Dendritic cell treated with granulocyte-macrophage colony-stimulating factor and Interleukin-4, amounts not matched to agents 40 ng/mL and 50 ng/mL, for 4 days (primary cell): ENCODE measurements around the gene CLEC16A.
A peak's percentile ranks its signal among the peaks of the same experiment; 100 is the strongest.

ENCODE experiments used
- H3K27ac Mint-ChIP-seq: one replicate; pipeline ENCODE4 v1.8.0; 2022; ENCODE audit warnings: mild to moderate bottlenecking, mixed read lengths
- H3K27me3 Mint-ChIP-seq: one replicate; pipeline ENCODE4 v1.8.0; 2022; ENCODE audit warnings: mild to moderate bottlenecking, mixed read lengths
- H3K36me3 Mint-ChIP-seq: one replicate; pipeline ENCODE4 v1.8.0; 2022; ENCODE audit warnings: low read depth, mixed read lengths
- H3K4me1 Mint-ChIP-seq: one replicate; pipeline ENCODE4 v1.8.0; 2022; ENCODE audit warnings: low read depth, mixed read lengths
- H3K4me3 Mint-ChIP-seq: one replicate; pipeline ENCODE4 v1.8.0; 2022; ENCODE audit warnings: mild to moderate bottlenecking, moderate library complexity, mixed read lengths
- H3K9me3 Mint-ChIP-seq: one replicate; pipeline ENCODE4 v1.8.0; 2022; ENCODE audit warnings: mixed read lengths
- intact Hi-C: fragments of 100-400 bp; cut with micrococcal nuclease; formaldehyde crosslinking; loops from one replicate; pipeline ENCODE4 v1.15.0; 2022

The CLEC16A gene

DNA sequence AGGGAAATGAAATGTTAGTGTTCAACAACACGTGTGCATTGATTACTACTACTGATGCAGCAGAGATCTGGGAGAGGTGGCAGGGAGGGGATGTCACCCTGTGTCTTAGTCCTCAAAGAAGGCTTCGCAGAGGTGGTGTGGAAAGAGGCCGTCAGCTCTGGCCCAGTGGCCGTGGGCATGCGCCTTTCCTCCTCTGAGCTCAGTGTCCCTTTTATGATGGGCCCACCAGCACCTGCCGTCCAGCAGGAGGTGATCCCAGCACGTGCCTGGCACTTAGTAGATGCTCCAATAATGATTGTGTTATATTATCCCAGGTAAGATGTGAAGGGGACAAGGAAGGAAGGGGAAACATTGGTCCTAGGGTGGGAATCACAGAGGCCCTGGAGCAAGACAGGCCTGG lies 106.2 kb downstream of the CLEC16A start:
- Mint-ChIP-seq H3K4me3 (no peak overlapping the region), H3K27me3 (peaks cover 9% of the 10 kb centered on the region), H3K9me3 (no peaks in the 10 kb centered on the region), H3K36me3 (peaks cover 91% of the 10 kb centered on the region), H3K4me1 (peaks cover 62% of the 10 kb centered on the region), H3K27ac (peak overlapping the region; percentile 71)
- intact Hi-C loops = no loop called here

GRCh38 chr16:11050944-11051343 lies 106.6 kb downstream of the CLEC16A start:
- intact Hi-C loops = no loop called here
- peak overlapping the region; percentile 71 for H3K27ac Mint-ChIP-seq
- H3K36me3 Mint-ChIP-seq = peaks cover 91% of the 10 kb centered on the region
- H3K27me3 Mint-ChIP-seq = peaks cover 9% of the 10 kb centered on the region
- H3K4me1 Mint-ChIP-seq = peaks cover 65% of the 10 kb centered on the region
- H3K4me3 Mint-ChIP-seq = no peak overlapping the region
- H3K9me3 Mint-ChIP-seq = no peaks in the 10 kb centered on the region

DNA sequence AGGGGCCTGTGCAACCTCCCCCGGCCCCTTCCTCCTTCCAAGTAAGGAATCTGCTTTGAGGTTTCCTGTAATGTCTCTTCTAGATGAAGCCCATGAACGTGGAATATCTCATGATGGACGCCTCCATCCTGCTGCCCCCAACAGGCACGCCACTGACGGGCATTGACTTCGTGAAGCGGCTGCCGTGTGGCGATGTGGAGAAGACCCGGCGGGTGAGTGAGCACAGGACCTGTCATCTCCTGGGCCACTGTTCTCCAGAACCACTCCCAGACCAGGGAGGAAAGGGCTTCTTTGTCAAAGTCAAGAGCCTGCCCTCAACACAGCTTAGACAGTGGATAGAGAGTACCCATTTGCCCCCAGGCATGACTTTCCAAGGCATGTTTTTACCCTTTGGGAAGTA lies 107.1 kb downstream of the CLEC16A start:
- intact Hi-C loops = no loop called here
- peak overlapping the region; percentile 71 for H3K27ac Mint-ChIP-seq
- no peak overlapping the region for H3K4me3 Mint-ChIP-seq
- H3K36me3 Mint-ChIP-seq = peaks cover 91% of the 10 kb centered on the region
- no peaks in the 10 kb centered on the region for H3K9me3 Mint-ChIP-seq
- peaks cover 9% of the 10 kb centered on the region for H3K27me3 Mint-ChIP-seq
- peaks cover 70% of the 10 kb centered on the region for H3K4me1 Mint-ChIP-seq

DNA sequence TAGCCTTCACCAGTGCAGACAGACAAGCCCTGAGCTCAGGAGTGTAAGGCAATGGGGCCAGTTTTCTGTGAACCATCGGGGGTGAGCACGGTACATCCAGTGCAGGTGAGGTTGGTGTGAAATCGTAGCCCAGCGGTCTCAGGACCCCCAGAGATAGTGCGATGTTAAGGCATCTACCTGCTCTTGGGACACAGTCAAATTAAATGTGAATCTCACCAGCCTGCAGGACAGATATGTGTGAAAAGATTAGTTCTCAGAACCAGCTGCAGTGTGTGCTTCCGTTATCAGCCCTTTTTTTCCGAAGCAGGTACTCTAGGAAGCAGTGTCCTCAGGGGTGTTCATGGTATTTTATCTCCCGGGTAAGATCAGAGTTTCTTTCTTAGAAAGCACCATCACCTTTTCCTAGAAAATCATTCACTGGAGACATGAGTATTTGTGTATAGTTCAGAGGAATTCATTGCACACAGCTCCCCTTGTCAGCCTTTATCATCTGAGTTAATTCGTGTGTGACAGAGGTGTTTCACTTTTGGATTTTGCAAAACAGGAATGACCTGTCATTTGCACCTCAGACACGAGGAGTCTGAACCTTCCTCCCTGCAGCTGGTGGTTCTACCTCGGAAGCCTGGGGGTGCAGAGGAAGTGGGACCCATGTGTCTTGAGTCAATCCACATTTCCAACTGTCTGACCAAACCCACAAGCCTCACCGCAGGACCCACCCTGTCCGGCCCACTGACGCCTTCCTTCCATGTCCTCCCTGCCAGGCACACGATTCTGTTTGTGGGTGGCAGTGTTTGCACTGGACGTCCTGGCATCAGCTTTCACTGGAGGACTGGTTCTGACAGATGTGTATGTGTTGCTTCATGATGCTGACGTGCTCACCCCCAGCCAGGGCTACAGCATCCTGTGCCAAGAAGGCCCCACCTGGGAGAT lies 107.8 kb downstream of the CLEC16A start:
- Mint-ChIP-seq H3K36me3 (peaks cover 91% of the 10 kb centered on the region), H3K27ac (peak overlapping the region; percentile 71), H3K4me1 (peaks cover 77% of the 10 kb centered on the region), H3K4me3 (peak overlapping the region; percentile 33), H3K27me3 (peaks cover 9% of the 10 kb centered on the region), H3K9me3 (no peaks in the 10 kb centered on the region)
- intact Hi-C loops = no loop called here

DNA sequence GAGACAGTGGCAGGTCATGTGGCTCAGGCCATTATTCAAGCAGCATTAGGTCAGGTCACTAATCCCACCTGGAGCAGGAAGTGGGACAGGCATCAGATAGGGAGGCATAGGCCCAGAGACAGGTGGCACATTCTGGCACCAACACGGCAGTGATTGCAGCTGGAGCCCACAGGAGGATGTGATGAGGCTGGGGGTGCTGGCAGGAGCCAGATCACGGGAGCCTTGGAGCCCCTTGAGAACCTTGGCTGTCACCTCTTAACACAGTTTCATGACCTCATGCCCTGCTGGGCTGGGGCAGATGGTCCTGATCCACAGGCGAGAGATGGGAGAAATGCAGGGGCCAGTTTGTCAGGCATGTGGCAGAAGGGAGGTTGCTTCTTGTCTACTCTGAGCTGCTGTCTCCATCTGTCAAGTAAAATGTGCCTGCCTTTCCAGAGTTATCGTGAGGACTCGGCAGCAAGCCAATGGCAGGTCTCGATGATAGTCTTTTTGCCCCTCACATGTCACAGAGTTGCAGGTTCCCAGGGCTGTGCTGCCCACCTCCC lies 109.6 kb downstream of the CLEC16A start:
- peaks cover 9% of the 10 kb centered on the region for H3K27me3 Mint-ChIP-seq
- H3K27ac Mint-ChIP-seq = peak overlapping the region; percentile 71
- peaks cover 68% of the 10 kb centered on the region for H3K4me1 Mint-ChIP-seq
- intact Hi-C loops = no loop called here
- no peaks in the 10 kb centered on the region for H3K9me3 Mint-ChIP-seq
- peaks cover 78% of the 10 kb centered on the region for H3K36me3 Mint-ChIP-seq
- no peak overlapping the region for H3K4me3 Mint-ChIP-seq

DNA sequence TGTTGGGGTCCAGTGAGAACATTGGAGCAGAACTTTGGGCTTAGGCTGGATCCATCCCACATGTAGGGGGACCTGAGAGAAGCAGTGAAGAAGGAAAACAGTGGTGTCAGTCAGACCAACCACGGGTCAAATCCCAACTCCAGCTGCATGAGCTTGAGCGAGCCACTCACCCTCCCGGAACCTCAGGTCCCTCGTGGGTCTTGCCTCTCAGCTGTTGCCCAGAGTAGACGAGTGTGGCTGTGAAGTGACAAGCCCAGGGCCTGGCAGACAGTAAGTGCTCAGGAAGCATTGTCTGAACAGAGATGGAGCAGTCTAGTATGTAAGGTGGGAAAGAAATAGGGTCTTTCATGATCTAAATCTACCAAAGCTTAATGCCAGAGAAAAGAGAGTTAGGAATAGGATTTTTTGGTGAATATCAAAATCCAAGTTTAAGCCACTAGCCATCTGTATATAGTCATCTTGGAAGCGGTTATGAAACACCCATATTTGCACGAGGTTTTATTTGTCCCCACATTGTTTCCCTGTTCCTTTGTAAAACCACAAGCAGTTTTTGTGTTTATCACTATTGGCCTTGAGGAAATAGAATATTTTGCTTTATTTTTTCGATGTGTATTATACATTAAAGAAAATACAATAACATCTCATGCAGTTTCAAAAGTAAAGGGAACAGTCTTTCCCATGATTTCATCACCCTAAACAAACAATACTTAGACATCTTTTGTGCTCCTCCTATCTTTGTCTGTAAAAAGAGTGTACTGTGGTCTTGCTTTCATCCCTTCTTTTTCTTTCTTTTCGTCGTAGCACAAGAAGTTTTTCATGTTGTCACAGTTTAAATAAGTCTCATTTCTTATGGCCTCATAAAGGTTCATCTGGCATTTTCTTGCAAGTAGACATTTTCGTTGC lies 112.0 kb downstream of the CLEC16A start:
- Mint-ChIP-seq H3K27me3 (peaks cover 11% of the 10 kb centered on the region), H3K27ac (peak overlapping the region; percentile 56), H3K4me1 (peaks cover 50% of the 10 kb centered on the region), H3K4me3 (no peak overlapping the region), H3K36me3 (peaks cover 87% of the 10 kb centered on the region), H3K9me3 (no peaks in the 10 kb centered on the region)
- intact Hi-C loops = no loop called here

DNA sequence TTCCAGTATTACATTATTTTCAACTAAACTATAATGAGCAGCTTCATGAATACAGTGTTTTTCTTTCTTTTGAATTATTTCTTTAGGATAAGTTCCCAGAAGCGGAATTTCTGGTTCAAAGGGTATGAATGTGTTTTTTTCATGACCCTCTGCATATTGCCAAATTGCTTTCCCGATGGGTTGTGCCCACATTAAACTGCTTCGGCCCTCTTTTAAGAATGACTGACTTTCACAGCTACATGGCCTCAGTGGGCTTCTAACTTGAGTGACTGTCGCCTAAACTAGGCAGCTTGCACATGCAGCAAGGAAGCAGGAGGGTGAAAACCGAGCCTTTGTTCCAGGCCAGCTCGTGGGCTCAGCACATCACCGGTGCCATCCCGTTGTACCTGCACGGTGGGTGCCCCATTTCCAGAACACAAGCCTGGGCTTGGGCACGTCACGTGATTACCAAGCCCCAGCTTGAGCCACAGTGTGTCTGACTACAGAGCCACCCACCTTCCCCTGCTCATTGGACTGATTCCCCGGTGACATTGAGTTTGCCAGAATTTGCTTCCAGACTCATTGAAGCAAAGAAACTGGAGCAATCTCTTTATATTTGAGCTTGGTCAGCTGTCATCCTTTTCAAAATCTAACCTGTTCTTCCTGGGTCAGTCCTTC lies 112.8 kb downstream of the CLEC16A start:
- H3K27ac Mint-ChIP-seq = peak overlapping the region; percentile 56
- H3K36me3 Mint-ChIP-seq = peaks cover 87% of the 10 kb centered on the region
- intact Hi-C loops = no loop called here
- peaks cover 11% of the 10 kb centered on the region for H3K27me3 Mint-ChIP-seq
- peaks cover 42% of the 10 kb centered on the region for H3K4me1 Mint-ChIP-seq
- no peaks in the 10 kb centered on the region for H3K9me3 Mint-ChIP-seq
- H3K4me3 Mint-ChIP-seq = no peak overlapping the region

GRCh38 chr16:11057711-11058345 lies 113.5 kb downstream of the CLEC16A start:
- intact Hi-C loops = no loop called here
- no peaks in the 10 kb centered on the region for H3K9me3 Mint-ChIP-seq
- peaks cover 11% of the 10 kb centered on the region for H3K27me3 Mint-ChIP-seq
- peaks cover 35% of the 10 kb centered on the region for H3K4me1 Mint-ChIP-seq
- H3K36me3 Mint-ChIP-seq = peaks cover 83% of the 10 kb centered on the region
- H3K27ac Mint-ChIP-seq = peak overlapping the region; percentile 46
- no peak overlapping the region for H3K4me3 Mint-ChIP-seq

- H3K4me3 Mint-ChIP-seq = no peak overlapping the region
- H3K36me3 Mint-ChIP-seq = peaks cover 83% of the 10 kb centered on the region
- no peaks in the 10 kb centered on the region for H3K9me3 Mint-ChIP-seq
- H3K27ac Mint-ChIP-seq = no peak overlapping the region
- intact Hi-C loops = no loop called here
- H3K27me3 Mint-ChIP-seq = peaks cover 8% of the 10 kb centered on the region
- peaks cover 35% of the 10 kb centered on the region for H3K4me1 Mint-ChIP-seq
Measured at GRCh38 chr16:11058832-11059231, 114.5 kb downstream of the CLEC16A start.

DNA sequence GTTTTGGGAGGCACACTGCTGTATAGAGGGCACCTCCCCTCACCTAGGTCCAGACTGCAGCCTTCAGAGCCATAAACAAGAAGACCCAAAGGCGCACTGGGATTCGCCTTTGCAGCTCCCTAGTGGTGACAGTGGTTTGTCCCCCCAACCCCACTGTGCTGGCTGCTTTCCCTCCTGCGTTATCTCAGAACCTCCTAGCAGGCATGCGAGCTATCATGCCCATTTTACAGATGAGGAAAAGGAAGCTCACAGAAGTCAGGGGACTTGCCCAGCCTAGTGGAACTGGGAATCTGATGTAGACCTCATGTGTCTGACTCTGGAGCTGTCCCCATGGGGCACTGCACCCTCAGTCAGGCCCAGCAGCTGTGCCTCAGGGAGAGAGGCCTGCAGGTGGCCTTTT lies 115.2 kb downstream of the CLEC16A start:
- no peak overlapping the region for H3K27ac Mint-ChIP-seq
- H3K4me1 Mint-ChIP-seq = peaks cover 34% of the 10 kb centered on the region
- no peaks in the 10 kb centered on the region for H3K9me3 Mint-ChIP-seq
- peaks cover 4% of the 10 kb centered on the region for H3K27me3 Mint-ChIP-seq
- H3K4me3 Mint-ChIP-seq = no peak overlapping the region
- intact Hi-C loops = no loop called here
- H3K36me3 Mint-ChIP-seq = peaks cover 83% of the 10 kb centered on the region

GRCh38 chr16:11060364-11060763 lies 116.0 kb downstream of the CLEC16A start:
- H3K27me3 Mint-ChIP-seq = peaks cover 2% of the 10 kb centered on the region
- intact Hi-C loops = no loop called here
- peaks cover 29% of the 10 kb centered on the region for H3K4me1 Mint-ChIP-seq
- H3K4me3 Mint-ChIP-seq = no peak overlapping the region
- H3K36me3 Mint-ChIP-seq = peaks cover 83% of the 10 kb centered on the region
- H3K9me3 Mint-ChIP-seq = no peaks in the 10 kb centered on the region
- H3K27ac Mint-ChIP-seq = no peak overlapping the region

DNA sequence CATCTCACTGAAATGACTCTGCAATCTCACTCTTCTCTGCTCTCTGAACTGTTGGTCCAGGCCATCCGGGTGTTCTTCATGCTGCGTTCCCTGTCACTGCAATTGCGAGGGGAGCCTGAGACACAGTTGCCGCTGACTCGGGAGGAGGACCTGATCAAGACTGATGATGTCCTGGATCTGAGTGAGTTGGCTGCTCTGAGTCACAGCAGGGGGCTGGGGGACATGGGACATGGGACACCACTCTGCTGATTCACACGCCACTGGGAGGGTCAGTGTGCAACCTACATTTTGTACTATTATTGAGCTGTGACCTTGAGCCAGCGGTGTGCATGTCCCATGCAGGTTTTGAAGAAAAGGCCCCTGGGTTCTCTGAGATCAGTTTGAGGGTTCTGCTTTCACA lies 116.5 kb downstream of the CLEC16A start:
- no peak overlapping the region for H3K27ac Mint-ChIP-seq

GRCh38 chr16:11061629-11062270 lies 117.4 kb downstream of the CLEC16A start:
- Mint-ChIP-seq H3K27ac (no peak overlapping the region), H3K4me3 (no peak overlapping the region), H3K4me1 (peaks cover 31% of the 10 kb centered on the region), H3K36me3 (peaks cover 83% of the 10 kb centered on the region), H3K27me3 (peaks cover 2% of the 10 kb centered on the region), H3K9me3 (no peaks in the 10 kb centered on the region)
- intact Hi-C loops = no loop called here

More for the DNA sequence above, 116.5 kb downstream of the CLEC16A start:
- Mint-ChIP-seq H3K4me1 (peaks cover 31% of the 10 kb centered on the region), H3K27me3 (peaks cover 2% of the 10 kb centered on the region), H3K9me3 (no peaks in the 10 kb centered on the region), H3K4me3 (no peak overlapping the region), H3K36me3 (peaks cover 83% of the 10 kb centered on the region)
- intact Hi-C loops = no loop called here
